Measurements from ENCODE around the gene PTPN1. TPM values are rescaled to one million over a fixed set of nuclear protein-coding genes. Genes with fewer than 3 reads are reported as not detected.
A peak's percentile ranks its signal among the peaks of the same experiment; 100 is the strongest.

PTPN1 gene
- total and polyA plus RNA-seq, 2 of the 13 experiments (the other 11 are each of a cell fraction or from before 2014, with no cell fraction given), result 17.7 to 37.2 TPM

- no peak for TF ChIP-seq DZIP1 (CRISPR knock-in tag; IDR thresholded peaks at IDR 0.05)
- TF ChIP-seq SMAD9 (CRISPR knock-in tag; IDR thresholded peaks at IDR 0.05), result no peak
- no peak for TF ChIP-seq PLSCR1 (CRISPR knock-in tag; IDR thresholded peaks at IDR 0.05; ENCODE audit: borderline replicate concordance)
- TF ChIP-seq PAF1 (CRISPR knock-in tag; IDR thresholded peaks at IDR 0.05), result no peak
- TF ChIP-seq ZNF572 (CRISPR knock-in tag; IDR thresholded peaks at IDR 0.05), result no peak
- TF ChIP-seq RNF2 (conservative IDR thresholded peaks at IDR 0.05; ENCODE audit: low read depth), result no peak
- TF ChIP-seq MEF2D (CRISPR knock-in tag; IDR thresholded peaks at IDR 0.05), result no peak
- no peak for TF ChIP-seq YY1 (IDR thresholded peaks at IDR 0.05; ENCODE audit: insufficient read depth, insufficient replicate concordance, low read depth, low read length)
- no peak for TF ChIP-seq ZNF512 (CRISPR knock-in tag; IDR thresholded peaks at IDR 0.05)
- peak; percentile 77 for TF ChIP-seq ZFX (CRISPR knock-in tag; IDR thresholded peaks at IDR 0.05; ENCODE audit: low read depth)
- no peak for TF ChIP-seq NPAS2 (CRISPR knock-in tag; IDR thresholded peaks at IDR 0.05; ENCODE audit: borderline replicate concordance)
- TF ChIP-seq ZBTB10 (CRISPR knock-in tag; IDR thresholded peaks at IDR 0.05; ENCODE audit: borderline replicate concordance), result no peak
- no peak for TF ChIP-seq POLR2AphosphoS5 (IDR thresholded peaks at IDR 0.05; ENCODE audit: low read depth, low read length)
- TF ChIP-seq ZNF101 (CRISPR knock-in tag; IDR thresholded peaks at IDR 0.05; ENCODE audit: borderline replicate concordance, low read depth), result no peak
- no peak for TF ChIP-seq RFX3 (CRISPR knock-in tag; IDR thresholded peaks at IDR 0.05)
- TF ChIP-seq PTBP1 (IDR thresholded peaks at IDR 0.05; ENCODE audit: low read depth, low read length, poor library complexity, severe bottlenecking), result peak; percentile 39
- no peak for TF ChIP-seq MAFF (IDR thresholded peaks at IDR 0.05; ENCODE audit: low read depth, low read length)
- no peak for TF ChIP-seq MXI1 (IDR thresholded peaks at IDR 0.05; ENCODE audit: borderline replicate concordance, low read depth, low read length)
- TF ChIP-seq ARID2 (CRISPR knock-in tag; IDR thresholded peaks at IDR 0.05; ENCODE audit: borderline replicate concordance), result peak; percentile 77; the same call in 1 of the 2 replicates
- no peak for TF ChIP-seq ZNF253 (CRISPR knock-in tag; IDR thresholded peaks at IDR 0.05; ENCODE audit: borderline replicate concordance)
- TF ChIP-seq ZNF317 (CRISPR knock-in tag; IDR thresholded peaks at IDR 0.05), result peak; percentile 45; the same call in 1 of the 2 replicates
- TF ChIP-seq ZFAT (CRISPR knock-in tag; conservative IDR thresholded peaks at IDR 0.05), result no peak
- no peak for TF ChIP-seq ZNF703 (CRISPR knock-in tag; IDR thresholded peaks at IDR 0.05; ENCODE audit: borderline replicate concordance)
Observed at GRCh38 chr20:50588034-50588736, 78.0 kb downstream of the PTPN1 start (continued).
